NCI-H2196 (cell line): Measurements from ENCODE around the gene PDHA1.

ENCODE experiments used
- DNase-seq: peaks from one replicate; lab custom pipeline; 2025; ENCODE audit not compliant: unreplicated experiment; lab: John Stamatoyannopoulos, UW

Gene PDHA1

GRCh38 chrX:19343535-19344408 lies at the start of gene PDHA1:
Gene PDHA1 (plus strand): TSS chrX:19343927. CDS start chrX:19344038, 111 bp downstream.
- peak; percentile 91 for DNase-seq

GRCh38 chrX:19303256-19303880 lies 40.4 kb upstream of the PDHA1 start:
- DNase-seq: peak; percentile 1

- DNase-seq: no peak
Observed at GRCh38 chrX:19326567-19326966, 17.2 kb upstream of the PDHA1 start.

GRCh38 chrX:19331831-19332230 lies 11.9 kb upstream of the PDHA1 start:
- DNase-seq: no peak

- peak; percentile 10 for DNase-seq
Observed at GRCh38 chrX:19332983-19333382, 10.7 kb upstream of the PDHA1 start.

GRCh38 chrX:19334945-19335626 lies 8.6 kb upstream of the PDHA1 start:
- DNase-seq: no peak

GRCh38 chrX:19342331-19342906 lies 1.3 kb upstream of the PDHA1 start:
- peak; percentile 2 for DNase-seq

GRCh38 chrX:19343085-19343534 lies 617 bp upstream of the PDHA1 start:
- DNase-seq: no peak

- no peak for DNase-seq
Observed at GRCh38 chrX:19344661-19345060, 934 bp downstream of the PDHA1 start.

GRCh38 chrX:19347916-19348315 lies 4.2 kb downstream of the PDHA1 start:
- DNase-seq: no peak

- DNase-seq: no peak
Observed at GRCh38 chrX:19349264-19349663, 5.5 kb downstream of the PDHA1 start.

GRCh38 chrX:19350941-19351384 lies 7.2 kb downstream of the PDHA1 start:
- no peak for DNase-seq

GRCh38 chrX:19354625-19355024 lies 10.9 kb downstream of the PDHA1 start:
- no peak for DNase-seq

GRCh38 chrX:19358521-19358920 lies 14.8 kb downstream of the PDHA1 start:
- DNase-seq: no peak

GRCh38 chrX:19360903-19361302 lies 17.2 kb downstream of the PDHA1 start:
- no peak for DNase-seq

GRCh38 chrX:19361701-19362100 lies 18.0 kb downstream of the PDHA1 start:
- DNase-seq: no peak

GRCh38 chrX:19368576-19368975 lies 24.8 kb downstream of the PDHA1 start:
- no peak for DNase-seq

GRCh38 chrX:19370061-19370460 lies 26.3 kb downstream of the PDHA1 start:
- no peak for DNase-seq

GRCh38 chrX:19372170-19372546 lies 28.4 kb downstream of the PDHA1 start:
- peak; percentile 26 for DNase-seq

- no peak for DNase-seq
Observed at GRCh38 chrX:19372547-19373331, 29.0 kb downstream of the PDHA1 start.
